Stimulated activated naive CD8-positive, alpha-beta T cell treated with anti-CD3 and anti-CD28 coated beads, Interleukin-15, Interleukin-2, amounts not matched to agents 100 ng/mL and 50 ng/mL, for 24 hours (primary cell): ENCODE measurements around the gene AIP.

Experiments
- H3K27ac Mint-ChIP-seq: one replicate; pipeline ENCODE4 v1.8.0; 2021; ENCODE audit warnings: mild to moderate bottlenecking, mixed read lengths
- H3K27me3 Mint-ChIP-seq: one replicate; pipeline ENCODE4 v1.8.0; 2021; ENCODE audit warnings: mixed read lengths
- H3K36me3 Mint-ChIP-seq: one replicate; pipeline ENCODE4 v1.8.0; 2021; ENCODE audit warnings: low read depth, mixed read lengths
- H3K4me1 Mint-ChIP-seq: one replicate; pipeline ENCODE4 v1.8.0; 2021; ENCODE audit warnings: low read depth, mixed read lengths
- H3K4me3 Mint-ChIP-seq: one replicate; pipeline ENCODE4 v1.8.0; 2021; ENCODE audit warnings: mild to moderate bottlenecking, mixed read lengths
- H3K9me3 Mint-ChIP-seq: one replicate; pipeline ENCODE4 v1.8.0; 2021; ENCODE audit warnings: mixed read lengths

The AIP gene

DNA sequence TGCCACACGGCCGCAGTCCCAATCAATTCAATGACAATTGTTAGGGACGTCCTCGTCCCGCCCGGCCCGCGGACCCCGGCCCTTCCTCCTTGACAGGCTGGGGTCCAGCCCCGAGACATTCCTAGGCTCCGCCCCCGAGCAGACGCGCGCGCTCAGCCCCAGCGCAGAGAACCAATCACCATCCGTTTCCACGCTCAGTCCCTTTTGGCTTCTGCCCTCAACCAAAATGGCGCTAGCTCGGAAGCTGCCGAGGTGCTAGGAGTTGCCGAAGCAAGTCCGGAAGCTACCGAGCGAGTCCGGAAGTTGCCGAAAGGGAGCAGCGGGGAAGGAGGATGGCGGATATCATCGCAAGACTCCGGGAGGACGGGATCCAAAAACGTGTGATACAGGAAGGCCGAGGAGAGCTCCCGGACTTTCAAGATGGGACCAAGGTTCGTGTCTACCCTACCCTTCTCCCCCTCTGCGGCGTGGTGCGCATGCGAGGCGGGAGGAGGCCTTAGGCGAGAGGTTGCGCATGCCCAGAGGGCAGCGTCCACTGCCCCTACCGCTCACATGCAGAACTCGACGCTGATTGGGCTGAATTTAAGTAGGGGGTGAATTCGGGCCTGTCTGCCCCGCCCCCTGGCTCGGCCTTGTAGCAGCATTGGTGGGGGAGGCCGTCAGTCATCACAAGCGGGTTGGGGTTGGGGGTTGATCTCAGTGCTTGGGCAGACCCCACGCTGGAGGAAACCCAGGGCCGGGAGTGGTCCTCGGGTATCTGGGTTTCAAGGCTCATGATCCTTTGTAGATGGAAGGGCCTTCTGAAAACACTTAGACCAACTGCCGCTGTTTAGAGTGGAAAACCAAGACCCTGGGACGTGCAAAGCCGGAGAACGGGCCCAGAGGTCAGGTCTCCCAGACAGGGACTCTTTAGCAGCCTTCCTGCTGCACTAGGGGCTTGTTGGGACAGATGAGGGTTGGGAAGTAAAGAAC, at the start of gene AIP:
Gene AIP (plus strand): TSS at position 200 of the 972 bp plus-strand sequence. CDS start 133 bp downstream, at position 333.
- Mint-ChIP-seq H3K4me1 (peaks cover 58% of the 10 kb centered on the region), H3K27ac (peak within 1 kb of the TSS; percentile 99), H3K36me3 (peaks cover 36% of the 10 kb centered on the region), H3K27me3 (no peaks in the 10 kb centered on the region), H3K4me3 (peak within 1 kb of the TSS; percentile 90), H3K9me3 (no peaks in the 10 kb centered on the region)

DNA sequence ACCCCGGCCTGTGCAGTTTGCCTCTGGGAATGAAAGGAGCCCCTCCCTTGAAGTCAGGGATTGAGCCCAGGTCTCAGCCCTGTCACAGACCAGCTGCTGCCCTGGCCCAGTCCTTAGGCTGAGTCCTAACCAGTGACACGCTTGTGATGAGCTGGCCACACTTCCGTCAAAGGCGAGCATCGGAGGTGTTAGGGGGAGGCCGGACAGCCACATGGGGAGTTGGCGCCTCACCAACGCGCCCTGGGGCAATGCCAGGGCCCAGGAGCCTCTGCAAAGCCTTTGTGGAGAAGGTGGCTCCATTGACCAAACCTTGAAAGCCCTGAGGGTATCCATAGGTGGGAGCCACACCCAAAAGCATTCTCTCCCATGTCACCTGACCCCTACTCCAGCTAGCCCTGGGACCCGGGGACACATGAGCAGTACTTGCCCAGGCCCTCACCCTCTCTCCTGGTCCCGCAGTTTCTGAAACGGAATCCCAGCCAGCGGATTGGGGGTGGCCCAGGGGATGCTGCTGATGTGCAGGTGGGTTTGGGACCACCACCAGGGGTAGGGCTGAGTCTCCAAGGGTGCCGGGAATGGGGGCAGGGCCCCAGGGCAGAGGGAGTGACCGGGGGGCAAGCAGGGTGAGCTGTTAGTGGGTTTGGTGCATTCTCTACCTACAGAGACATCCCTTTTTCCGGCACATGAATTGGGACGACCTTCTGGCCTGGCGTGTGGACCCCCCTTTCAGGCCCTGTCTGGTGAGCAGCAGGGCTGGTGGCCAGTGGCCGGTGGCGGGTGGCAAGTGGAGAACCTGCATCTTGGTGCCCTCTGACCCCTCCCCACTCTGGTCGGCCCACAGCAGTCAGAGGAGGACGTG, 49.1 kb upstream of the AIP start:
- H3K27ac Mint-ChIP-seq = peak overlapping the region; percentile 87
- H3K27me3 Mint-ChIP-seq = no peaks in the 10 kb centered on the region
- peak overlapping the region; percentile 51 for H3K4me3 Mint-ChIP-seq
- H3K9me3 Mint-ChIP-seq = no peaks in the 10 kb centered on the region
- peaks cover 66% of the 10 kb centered on the region for H3K4me1 Mint-ChIP-seq
- H3K36me3 Mint-ChIP-seq = peaks cover 34% of the 10 kb centered on the region

DNA sequence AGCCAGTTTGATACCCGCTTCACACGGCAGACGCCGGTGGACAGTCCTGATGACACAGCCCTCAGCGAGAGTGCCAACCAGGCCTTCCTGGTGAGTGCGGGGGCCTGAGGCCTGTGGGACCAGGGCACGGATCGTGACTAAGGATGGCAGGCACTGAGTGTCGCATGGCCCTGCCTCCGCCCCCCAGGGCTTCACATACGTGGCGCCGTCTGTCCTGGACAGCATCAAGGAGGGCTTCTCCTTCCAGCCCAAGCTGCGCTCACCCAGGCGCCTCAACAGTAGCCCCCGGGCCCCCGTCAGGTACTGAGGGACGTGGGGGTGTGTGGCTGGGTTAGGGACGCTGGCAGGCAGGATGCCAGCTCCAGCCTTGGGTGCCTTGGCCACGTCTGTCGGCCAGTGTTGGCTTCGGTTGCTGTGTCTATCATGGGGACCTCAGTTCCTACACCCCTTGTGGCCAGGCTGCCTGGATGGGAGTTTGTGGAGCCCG, 48.4 kb upstream of the AIP start:
- Mint-ChIP-seq H3K27ac (peak overlapping the region; percentile 87), H3K36me3 (peaks cover 34% of the 10 kb centered on the region)

DNA sequence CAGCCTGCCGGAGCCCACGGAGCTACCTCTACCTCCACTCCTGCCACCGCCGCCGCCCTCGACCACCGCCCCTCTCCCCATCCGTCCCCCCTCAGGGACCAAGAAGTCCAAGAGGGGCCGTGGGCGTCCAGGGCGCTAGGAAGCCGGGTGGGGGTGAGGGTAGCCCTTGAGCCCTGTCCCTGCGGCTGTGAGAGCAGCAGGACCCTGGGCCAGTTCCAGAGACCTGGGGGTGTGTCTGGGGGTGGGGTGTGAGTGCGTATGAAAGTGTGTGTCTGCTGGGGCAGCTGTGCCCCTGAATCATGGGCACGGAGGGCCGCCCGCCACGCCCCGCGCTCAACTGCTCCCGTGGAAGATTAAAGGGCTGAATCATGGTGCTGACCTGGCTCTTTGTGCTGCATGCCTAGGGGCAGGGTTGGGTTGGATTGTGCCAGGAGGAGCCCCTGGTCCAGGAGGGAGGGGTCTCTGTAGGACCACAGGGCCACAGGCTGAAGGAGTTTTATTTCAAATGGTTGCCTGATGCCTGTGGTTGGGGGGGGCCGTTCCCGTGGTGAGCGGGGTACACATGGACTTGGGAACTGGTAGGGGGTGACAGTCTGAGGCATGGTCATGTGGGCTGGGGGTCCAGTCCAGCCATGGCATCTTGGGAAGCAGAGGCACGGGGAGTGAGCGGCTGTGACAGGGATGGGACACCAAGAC, 47.6 kb upstream of the AIP start:
- Mint-ChIP-seq H3K36me3 (peaks cover 34% of the 10 kb centered on the region), H3K9me3 (no peaks in the 10 kb centered on the region), H3K27me3 (no peaks in the 10 kb centered on the region), H3K4me3 (peak overlapping the region; percentile 91), H3K4me1 (peaks cover 68% of the 10 kb centered on the region), H3K27ac (peak overlapping the region; percentile 93)

More for the DNA sequence above, 48.4 kb upstream of the AIP start:
- Mint-ChIP-seq H3K27me3 (no peaks in the 10 kb centered on the region), H3K4me3 (peak overlapping the region; percentile 51), H3K9me3 (no peaks in the 10 kb centered on the region), H3K4me1 (peaks cover 68% of the 10 kb centered on the region)

DNA sequence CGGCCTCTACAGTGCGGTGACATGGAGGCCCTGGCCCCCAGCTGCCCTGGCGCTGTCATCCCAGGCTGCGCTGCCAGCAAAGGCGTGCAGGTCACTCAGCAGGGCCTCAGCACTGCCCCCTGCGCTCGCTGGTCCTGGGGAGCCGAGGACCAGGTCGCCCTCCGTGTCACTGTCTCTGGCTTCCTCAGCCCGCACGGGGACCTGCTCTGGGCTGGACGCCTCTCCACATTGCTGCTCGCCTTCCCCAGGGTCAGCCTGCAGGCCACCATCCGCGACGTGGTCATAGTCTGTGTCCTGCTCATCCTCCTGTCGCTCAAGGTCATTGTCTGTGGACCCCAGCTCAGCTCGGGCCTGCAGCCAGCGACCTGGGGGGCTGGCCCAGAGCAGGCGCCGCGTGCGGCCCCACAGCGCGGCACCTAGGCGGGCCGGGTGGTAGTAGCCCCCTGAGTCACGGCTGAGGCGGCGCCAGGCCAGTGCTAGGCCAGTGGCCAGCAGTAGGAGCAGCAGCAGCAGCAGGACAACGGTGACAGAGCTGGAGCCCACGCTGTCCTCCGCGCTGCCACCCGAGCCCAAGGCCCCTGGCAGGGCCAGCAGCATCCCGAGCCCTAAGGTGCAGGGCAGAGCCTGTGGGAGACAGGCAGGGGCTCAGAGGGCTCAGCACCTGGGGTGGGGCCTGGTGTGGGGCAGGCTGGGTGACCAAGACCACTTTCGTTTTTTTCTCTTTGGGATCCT, 46.9 kb upstream of the AIP start:
- H3K9me3 Mint-ChIP-seq = no peaks in the 10 kb centered on the region
- H3K27ac Mint-ChIP-seq = peak overlapping the region; percentile 98
- H3K4me3 Mint-ChIP-seq = peak overlapping the region; percentile 91
- H3K36me3 Mint-ChIP-seq = peaks cover 30% of the 10 kb centered on the region
- H3K4me1 Mint-ChIP-seq = peaks cover 70% of the 10 kb centered on the region
- no peaks in the 10 kb centered on the region for H3K27me3 Mint-ChIP-seq

- Mint-ChIP-seq H3K27ac (peak overlapping the region; percentile 98), H3K9me3 (no peaks in the 10 kb centered on the region), H3K4me1 (peaks cover 74% of the 10 kb centered on the region), H3K4me3 (peak overlapping the region; percentile 91), H3K36me3 (peaks cover 30% of the 10 kb centered on the region), H3K27me3 (no peaks in the 10 kb centered on the region)
These were observed 46.3 kb upstream of the AIP start for GRCh38 chr11:67436459-67437081.

GRCh38 chr11:67437082-67437808, 45.6 kb upstream of the AIP start, which contains the start of gene PTPRCAP:
TSS of gene PTPRCAP (minus strand) at chr11:67437682. CDS start at chr11:67437619, 63 bp downstream.
- peaks cover 23% of the 10 kb centered on the region for H3K36me3 Mint-ChIP-seq

DNA sequence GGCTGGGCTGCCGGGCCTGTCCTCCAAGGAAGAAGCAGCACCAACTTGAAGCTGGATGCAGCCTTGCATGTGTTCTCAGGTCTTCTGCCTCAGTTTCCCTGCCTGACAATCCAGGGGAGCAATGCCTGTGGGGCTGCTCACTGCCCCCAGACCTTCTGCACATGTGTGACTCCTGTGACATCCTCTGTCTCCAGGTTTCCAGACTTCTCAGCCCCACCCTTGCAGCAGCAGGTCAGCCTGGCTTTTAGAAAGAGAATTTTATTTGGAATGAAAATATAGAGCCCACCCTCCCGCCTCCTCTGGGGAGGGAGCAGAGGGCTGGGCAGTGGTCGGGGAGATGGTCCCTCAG, 45.0 kb upstream of the AIP start:
- Mint-ChIP-seq H3K4me1 (peaks cover 74% of the 10 kb centered on the region), H3K36me3 (peaks cover 21% of the 10 kb centered on the region), H3K27ac (peak overlapping the region; percentile 95), H3K9me3 (no peaks in the 10 kb centered on the region), H3K27me3 (no peaks in the 10 kb centered on the region), H3K4me3 (peak overlapping the region; percentile 91)

More at GRCh38 chr11:67437082-67437808, 45.6 kb upstream of the AIP start, which contains the start of gene PTPRCAP:
- Mint-ChIP-seq H3K27ac (peak within 1 kb of the TSS; percentile 98), H3K27me3 (no peaks in the 10 kb centered on the region), H3K4me3 (peak within 1 kb of the TSS; percentile 91), H3K9me3 (no peaks in the 10 kb centered on the region), H3K4me1 (peaks cover 73% of the 10 kb centered on the region)

DNA sequence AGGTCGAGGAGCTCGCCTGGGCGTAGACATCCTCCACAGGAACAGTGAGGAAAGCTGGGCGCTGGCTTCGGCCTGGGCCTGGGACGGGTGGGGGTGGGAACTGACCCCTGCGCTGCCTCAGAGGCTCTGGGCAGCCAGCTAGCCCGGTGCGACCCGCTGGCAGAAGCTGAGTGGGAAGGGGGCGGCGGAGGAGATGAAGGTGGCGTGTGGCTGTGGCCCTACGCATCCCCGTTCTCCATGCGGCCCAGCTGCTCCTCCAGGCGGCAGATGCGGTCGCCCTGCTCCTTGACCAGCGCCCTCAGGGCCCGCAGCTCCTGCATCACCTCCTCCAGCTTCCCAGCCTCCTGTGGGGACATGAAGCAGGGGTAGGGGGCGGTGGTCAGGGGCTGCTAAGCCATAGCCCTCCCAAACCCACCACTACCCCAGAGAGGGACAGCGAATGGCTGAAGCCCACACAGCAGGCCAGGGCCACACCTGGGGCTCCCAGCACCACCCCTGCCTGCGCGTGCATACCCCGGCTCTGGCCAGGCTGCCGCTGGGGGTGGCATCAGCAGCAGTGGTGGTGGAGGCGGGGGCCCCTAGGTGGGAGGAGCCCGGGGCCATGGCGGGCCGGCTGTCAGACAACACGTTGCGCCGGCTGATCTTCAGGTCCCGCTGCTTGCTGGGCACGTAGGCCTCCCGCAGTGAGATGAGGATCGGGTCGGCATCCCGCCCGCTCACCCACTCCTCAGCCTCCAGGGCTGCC, 44.5 kb upstream of the AIP start:
- peak overlapping the region; percentile 95 for H3K27ac Mint-ChIP-seq
- H3K27me3 Mint-ChIP-seq = no peaks in the 10 kb centered on the region
- H3K4me3 Mint-ChIP-seq = peak overlapping the region; percentile 91
- H3K36me3 Mint-ChIP-seq = peaks cover 21% of the 10 kb centered on the region
- H3K9me3 Mint-ChIP-seq = no peaks in the 10 kb centered on the region
- peaks cover 70% of the 10 kb centered on the region for H3K4me1 Mint-ChIP-seq

GRCh38 chr11:67439321-67440228, 43.3 kb upstream of the AIP start:
- Mint-ChIP-seq H3K27ac (peak overlapping the region; percentile 94), H3K36me3 (peaks cover 21% of the 10 kb centered on the region), H3K9me3 (no peaks in the 10 kb centered on the region), H3K4me3 (peak overlapping the region; percentile 91), H3K27me3 (no peaks in the 10 kb centered on the region), H3K4me1 (peaks cover 68% of the 10 kb centered on the region)

- H3K9me3 Mint-ChIP-seq = no peaks in the 10 kb centered on the region
- peak overlapping the region; percentile 91 for H3K4me3 Mint-ChIP-seq
- H3K27ac Mint-ChIP-seq = peak overlapping the region; percentile 94
- no peaks in the 10 kb centered on the region for H3K27me3 Mint-ChIP-seq
- H3K4me1 Mint-ChIP-seq = peaks cover 71% of the 10 kb centered on the region
- H3K36me3 Mint-ChIP-seq = peaks cover 17% of the 10 kb centered on the region
These were observed 42.4 kb upstream of the AIP start for GRCh38 chr11:67440229-67441097.
